Measurements from ENCODE around the gene ORC5.

The ORC5 gene

DNA sequence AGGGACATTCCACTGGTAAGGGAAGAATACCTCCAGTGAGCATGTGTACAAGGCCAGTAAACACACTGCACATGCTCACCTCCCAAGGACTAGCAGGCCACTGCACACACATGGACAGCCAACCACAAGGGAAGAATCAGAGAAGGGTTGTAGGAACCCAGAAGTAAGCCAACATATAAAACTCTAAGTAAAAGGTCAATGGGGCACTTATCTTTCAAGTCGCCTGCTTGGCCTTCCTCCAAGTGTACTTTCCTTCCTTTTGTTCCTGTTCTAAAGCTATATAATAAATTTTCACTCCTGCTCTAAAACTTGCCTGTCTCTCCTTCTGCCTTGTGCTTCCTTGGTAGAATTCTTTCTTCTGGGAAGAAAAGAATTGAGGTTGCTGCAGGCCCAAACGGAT, 33.0 kb downstream of the ORC5 start:
- no peak overlapping the region for H3K4me3 ChIP-seq (ENCODE audit: low read depth, low read length)
- TF ChIP-seq, protein P1, sequence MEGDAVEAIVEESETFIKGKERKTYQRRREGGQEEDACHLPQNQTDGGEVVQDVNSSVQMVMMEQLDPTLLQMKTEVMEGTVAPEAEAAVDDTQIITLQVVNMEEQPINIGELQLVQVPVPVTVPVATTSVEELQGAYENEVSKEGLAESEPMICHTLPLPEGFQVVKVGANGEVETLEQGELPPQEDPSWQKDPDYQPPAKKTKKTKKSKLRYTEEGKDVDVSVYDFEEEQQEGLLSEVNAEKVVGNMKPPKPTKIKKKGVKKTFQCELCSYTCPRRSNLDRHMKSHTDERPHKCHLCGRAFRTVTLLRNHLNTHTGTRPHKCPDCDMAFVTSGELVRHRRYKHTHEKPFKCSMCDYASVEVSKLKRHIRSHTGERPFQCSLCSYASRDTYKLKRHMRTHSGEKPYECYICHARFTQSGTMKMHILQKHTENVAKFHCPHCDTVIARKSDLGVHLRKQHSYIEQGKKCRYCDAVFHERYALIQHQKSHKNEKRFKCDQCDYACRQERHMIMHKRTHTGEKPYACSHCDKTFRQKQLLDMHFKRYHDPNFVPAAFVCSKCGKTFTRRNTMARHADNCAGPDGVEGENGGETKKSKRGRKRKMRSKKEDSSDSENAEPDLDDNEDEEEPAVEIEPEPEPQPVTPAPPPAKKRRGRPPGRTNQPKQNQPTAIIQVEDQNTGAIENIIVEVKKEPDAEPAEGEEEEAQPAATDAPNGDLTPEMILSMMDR (IDR thresholded peaks at IDR 0.05; ENCODE audit: low read depth, low read length, missing control alignments) = no peak
- no peak for DNase-seq (ENCODE audit: low read depth)

DNA sequence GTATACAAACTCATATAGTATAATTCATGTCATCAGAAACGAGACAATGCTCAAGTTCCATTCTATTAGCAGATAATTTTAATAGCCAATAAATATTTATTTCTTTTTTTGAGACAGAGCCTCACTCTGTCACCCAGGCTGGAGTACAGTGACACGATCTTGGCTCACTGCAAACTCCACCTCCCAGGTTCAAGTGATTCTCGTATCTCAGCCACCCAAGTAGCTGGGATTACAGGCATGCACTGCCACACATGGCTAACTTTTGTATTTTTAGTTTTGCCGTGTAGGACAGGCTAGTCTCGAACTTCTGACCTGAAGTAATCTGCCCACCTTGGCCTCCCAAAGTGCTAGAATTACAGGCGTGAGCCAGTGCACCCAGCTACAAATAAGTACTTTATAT, 45.7 kb downstream of the ORC5 start:
- TF ChIP-seq, protein P1 (IDR thresholded peaks at IDR 0.05; ENCODE audit: low read depth, low read length, missing control alignments) = no peak
- H3K4me3 ChIP-seq (ENCODE audit: low read depth, low read length) = no peak overlapping the region
- DNase-seq (ENCODE audit: low read depth) = no peak

DNA sequence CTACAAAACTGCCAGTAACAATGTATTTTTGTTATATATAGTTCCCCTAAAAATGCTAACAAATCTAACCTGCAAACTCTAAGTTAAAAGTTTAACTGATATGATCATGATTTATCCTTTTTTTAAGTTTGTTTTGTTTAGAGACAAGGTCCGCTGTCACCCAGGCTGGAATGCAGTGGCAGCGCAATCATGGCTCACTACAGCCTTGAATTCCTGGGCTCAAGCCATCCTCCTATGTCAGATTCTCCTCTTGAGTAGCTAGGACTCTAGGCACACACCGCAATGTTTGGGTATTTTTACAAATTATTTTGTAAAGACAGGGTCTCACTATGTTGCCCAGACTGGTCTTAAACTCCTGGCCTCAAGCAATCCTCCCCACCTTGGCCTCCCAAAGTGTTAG, 46.6 kb downstream of the ORC5 start:
- no peak overlapping the region for H3K4me3 ChIP-seq (ENCODE audit: low read depth, low read length)
- TF ChIP-seq, protein P1 (IDR thresholded peaks at IDR 0.05; ENCODE audit: low read depth, low read length, missing control alignments) = no peak
- no peak for DNase-seq (ENCODE audit: low read depth)

DNA sequence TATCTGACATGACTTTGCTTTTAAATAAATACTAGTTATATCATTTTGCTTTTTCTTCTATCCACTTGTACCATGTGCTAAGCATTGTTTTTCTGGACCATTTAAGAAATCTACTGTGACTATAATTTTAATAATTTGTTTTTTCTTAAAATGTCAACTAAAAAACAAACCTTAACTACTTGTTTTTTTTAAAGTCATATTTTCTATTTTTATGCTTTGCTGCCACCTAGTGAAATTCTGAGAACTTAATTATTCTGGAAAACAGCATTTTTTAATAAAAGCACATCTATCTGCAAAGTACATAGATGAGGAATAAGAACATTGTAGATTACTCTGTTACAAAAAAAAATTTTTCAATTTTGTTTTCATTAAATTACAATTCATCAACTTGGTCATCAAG, 47.4 kb downstream of the ORC5 start:
- H3K4me3 ChIP-seq (ENCODE audit: low read depth, low read length) = no peak overlapping the region
- TF ChIP-seq, protein P1 (IDR thresholded peaks at IDR 0.05; ENCODE audit: low read depth, low read length, missing control alignments) = no peak

DNA sequence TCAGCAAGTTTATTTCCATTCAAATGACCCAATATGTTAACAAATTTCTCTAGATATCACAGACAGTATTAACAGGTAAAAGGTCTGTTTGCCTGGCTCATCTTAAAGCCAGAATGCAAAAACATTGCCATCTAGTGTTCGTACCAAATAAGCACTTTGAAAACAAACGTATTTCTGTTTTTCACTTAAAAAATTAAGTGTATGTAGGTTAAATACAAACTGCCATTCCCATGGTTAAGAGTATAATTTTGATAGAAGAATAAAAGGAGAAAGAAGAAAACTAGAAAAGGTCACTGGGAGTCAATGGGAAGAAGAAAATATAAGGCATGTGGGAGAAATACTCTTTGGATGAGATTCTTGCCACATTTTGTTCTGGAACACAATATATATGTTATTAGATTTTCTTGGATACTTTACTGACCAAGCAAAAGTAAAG, 51.0 kb downstream of the ORC5 start:
- TF ChIP-seq, protein P1 (IDR thresholded peaks at IDR 0.05; ENCODE audit: low read depth, low read length, missing control alignments) = peak; percentile 53
- DNase-seq (ENCODE audit: low read depth) = peak; percentile 2
- H3K4me3 ChIP-seq (ENCODE audit: low read depth, low read length) = no peak overlapping the region

More for the DNA sequence above, 47.4 kb downstream of the ORC5 start:
- no peak for DNase-seq (ENCODE audit: low read depth)

DNA sequence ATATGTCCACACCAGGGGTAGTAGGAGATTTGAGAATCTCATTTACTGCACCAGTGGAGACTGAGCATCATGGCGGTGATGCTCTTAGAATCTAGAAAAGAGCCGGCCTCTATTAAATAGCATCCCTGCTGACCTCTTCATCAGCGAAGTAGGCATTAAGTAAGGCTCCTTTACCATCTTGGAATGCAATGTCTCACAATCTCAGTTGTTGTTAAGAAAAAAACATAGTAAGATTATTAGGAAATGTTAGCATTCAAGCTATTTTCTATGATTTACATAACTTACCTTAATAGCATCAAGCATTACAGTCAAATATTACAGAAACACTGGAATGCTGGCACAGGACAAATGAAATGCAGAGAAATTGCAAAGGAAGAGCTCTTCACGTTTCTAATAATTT, 54.5 kb downstream of the ORC5 start:
- H3K4me3 ChIP-seq (ENCODE audit: low read depth, low read length) = no peak overlapping the region
- TF ChIP-seq, protein P1 (IDR thresholded peaks at IDR 0.05; ENCODE audit: low read depth, low read length, missing control alignments) = no peak
- DNase-seq (ENCODE audit: low read depth) = no peak

DNA sequence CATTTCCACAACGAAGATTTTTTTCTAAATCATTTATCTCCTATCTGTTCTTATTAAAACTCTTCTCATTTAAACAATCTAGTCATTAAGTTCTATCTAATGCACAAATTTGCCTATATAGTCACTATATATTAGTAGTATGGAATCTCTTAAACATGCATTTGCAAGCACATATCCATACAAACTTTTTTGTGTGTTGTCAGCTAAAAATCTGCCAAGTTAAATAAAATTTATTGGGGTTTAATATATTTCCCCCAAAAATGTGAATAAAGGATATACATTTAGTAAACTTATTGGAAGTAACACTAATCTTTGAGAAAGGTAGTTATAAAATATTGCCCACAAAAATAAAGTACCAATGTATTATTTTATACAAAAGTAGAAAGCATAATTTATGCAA, 55.3 kb downstream of the ORC5 start:
- H3K4me3 ChIP-seq (ENCODE audit: low read depth, low read length) = no peak overlapping the region
- DNase-seq (ENCODE audit: low read depth) = no peak
- TF ChIP-seq, protein P1 (IDR thresholded peaks at IDR 0.05; ENCODE audit: low read depth, low read length, missing control alignments) = no peak

Measured in GM12864 (cell line).